ENCODE measurements around the gene TOGARAM1.

Gene TOGARAM1

DNA sequence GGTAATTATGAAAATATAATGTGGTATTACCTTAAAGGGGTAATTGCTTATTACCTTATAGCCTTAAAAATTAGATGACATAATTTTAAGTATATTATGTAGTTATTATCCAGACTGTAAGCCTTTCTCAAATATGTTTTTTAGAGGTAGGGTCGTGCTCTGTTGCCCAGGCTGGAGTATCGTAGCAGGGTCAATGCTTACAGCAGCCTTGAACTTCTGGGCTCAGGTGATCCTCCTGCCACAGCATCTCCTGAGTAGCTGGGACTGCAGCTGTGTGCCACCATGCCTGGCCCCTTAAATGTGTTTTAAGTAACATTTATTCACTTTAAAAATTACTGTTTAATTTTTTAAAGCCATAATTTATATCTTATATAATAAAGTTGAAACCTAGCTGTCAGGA, 132.3 kb downstream of the TOGARAM1 start:
- DNase-seq (ENCODE audit: low read depth): no peak

DNA sequence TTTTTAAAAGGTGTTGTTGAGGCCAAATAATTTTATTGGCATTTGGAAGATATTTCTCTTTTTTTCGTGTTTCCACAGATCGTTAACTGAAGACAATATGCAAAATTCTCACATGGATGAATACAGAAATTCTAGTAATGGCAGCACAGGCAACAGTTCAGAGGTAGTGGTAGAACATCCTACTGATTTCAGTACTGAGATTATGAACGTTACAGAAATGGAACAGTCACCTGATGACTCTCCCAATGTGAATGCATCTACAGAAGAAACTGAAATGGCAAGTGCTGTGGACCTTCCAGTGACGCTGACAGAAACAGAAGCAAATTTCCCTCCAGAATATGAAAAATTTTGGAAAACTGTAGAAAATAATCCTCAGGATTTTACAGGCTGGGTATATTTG, 133.2 kb downstream of the TOGARAM1 start:
- no peak for DNase-seq (ENCODE audit: low read depth)

- no peak for DNase-seq (ENCODE audit: low read depth)
Observed at GRCh38 chr14:45096218-45096617, 134.2 kb downstream of the TOGARAM1 start.

DNA sequence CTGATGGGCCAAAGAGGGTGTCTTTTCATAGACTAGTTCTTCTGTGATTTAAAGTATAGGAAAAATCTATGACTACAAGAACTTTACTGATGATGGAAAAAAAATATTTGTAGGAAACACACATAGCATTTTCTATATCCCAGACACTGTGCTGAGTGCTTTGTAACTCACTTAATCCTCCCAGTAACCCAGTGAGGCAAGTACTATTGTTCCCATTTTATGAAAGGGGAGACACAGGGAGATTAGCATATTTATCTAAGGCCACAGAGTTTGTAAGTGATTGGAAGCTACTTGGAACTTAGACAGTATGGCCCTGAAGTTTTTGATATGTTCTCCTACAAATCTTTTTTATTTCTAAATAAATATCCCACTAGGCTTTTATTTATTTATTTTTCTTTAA, 141.8 kb downstream of the TOGARAM1 start:
- no peak for DNase-seq (ENCODE audit: low read depth)

DNA sequence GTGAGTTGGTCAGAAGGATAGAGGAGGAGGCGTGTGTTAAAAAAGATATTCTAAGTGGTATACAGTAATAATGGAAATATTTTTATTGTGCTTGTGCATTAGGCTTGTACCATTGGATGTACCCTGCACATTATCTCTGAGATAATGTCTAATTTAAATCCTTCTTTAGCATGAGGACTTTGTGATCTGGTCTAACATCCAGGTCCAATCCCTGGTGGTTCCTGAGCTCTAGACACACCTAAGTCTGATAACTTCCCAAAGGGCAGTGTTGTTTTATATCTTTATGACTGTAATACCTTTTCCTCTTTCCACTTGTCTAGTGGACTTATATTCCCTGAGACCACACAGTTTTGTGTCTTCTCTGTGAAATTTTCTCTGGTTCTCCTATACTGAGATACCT, 142.6 kb downstream of the TOGARAM1 start:
- no peak for DNase-seq (ENCODE audit: low read depth)

GRCh38 chr14:45112896-45113781, 151.1 kb downstream of the TOGARAM1 start:
- DNase-seq (ENCODE audit: low read depth): no peak

DNA sequence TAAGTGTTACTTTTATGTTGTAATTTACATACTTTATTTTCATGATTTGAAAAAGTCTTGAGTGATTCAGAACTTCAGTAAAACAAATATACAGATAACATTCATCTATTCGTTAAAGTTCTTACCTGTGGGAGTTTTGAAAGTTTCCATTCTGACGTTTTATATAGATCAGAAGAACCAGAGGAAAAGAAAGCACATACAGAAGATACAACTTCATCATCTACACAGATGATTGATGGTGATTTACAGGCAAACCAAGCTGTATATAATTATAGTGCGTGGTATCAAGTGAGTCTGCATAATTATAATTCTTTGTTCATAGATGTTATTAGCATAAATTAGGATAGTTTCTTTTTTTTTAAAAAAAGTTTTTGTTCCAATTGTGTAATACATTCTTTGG, 152.3 kb downstream of the TOGARAM1 start:
- no peak for DNase-seq (ENCODE audit: low read depth)

DNA sequence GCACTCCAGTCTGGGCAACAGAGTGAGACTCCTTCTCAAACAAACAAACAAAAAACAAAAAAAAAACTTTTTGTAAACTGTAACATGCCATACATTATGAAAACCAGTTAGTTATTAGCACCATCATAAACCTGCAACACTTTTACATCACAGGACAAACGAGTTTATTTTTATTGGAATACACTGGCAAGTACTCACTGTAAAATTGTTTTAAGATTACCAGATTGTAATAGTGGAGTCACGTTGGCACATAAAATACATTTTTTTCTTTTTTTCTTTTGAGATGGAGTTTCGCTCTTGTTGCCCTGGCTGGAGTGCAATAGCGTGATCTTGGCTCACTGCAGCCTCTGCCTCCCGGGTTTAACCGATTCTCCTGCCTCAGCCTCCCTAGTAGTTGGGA, 156.6 kb downstream of the TOGARAM1 start:
- no peak for DNase-seq (ENCODE audit: low read depth)

DNA sequence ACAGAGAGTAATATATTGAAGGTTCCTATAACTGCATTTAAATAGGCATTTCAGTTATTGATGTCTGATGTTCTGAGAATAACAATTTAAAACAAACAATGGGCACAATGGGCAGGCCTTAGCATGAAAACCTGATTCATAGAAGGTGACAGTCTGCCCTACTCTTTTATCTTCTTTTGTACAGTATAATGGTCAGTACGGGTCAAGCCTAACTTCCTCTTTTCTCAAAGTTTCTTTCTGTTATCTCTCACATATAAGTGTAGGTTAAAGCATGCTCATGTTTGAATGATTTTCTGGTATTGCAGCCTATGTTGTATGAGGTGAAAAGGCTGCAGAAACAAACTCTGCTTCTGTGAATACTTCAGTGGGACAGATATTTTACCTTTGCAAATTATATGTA, 158.1 kb downstream of the TOGARAM1 start:
- DNase-seq (ENCODE audit: low read depth): no peak

DNA sequence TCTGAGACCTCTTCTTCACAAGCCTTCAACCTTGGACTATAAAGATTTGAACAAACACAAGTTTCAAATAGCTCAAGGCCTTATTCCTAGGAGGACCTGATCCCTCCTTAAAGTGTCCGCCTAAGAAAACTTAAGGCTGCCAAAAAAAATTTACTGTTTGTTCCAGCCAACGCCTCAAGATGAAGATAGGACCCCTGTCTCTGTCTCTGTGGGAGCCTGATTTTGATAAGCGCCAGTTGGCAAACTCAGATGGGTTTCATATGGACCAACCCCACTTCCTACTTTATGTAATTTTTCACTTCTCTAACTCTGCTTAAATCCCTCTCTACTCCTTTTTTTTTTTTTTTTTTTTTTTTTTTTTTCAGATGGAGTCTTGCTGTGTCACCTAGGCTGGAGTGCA, 161.3 kb downstream of the TOGARAM1 start:
- DNase-seq (ENCODE audit: low read depth): no peak

Measured in stimulated activated CD8-positive, alpha-beta memory T cell treated with anti-CD3 and anti-CD28 coated beads, Interleukin-15, amount 100 ng/mL, for 24 hours (primary cell).